NCI-H1436 (cell line): Measurements from ENCODE around the gene PTPRZ1.
A peak's percentile ranks its signal among the peaks of the same experiment; 100 is the strongest.

Experiments
- DNase-seq: peaks from one replicate; lab custom pipeline; 2025; lab: John Stamatoyannopoulos, UW

Gene PTPRZ1

GRCh38 chr7:121954803-121955202 lies 81.8 kb downstream of the PTPRZ1 start:
- DNase-seq, result no peak

GRCh38 chr7:121957626-121958025 lies 84.7 kb downstream of the PTPRZ1 start:
- no peak for DNase-seq

DNA sequence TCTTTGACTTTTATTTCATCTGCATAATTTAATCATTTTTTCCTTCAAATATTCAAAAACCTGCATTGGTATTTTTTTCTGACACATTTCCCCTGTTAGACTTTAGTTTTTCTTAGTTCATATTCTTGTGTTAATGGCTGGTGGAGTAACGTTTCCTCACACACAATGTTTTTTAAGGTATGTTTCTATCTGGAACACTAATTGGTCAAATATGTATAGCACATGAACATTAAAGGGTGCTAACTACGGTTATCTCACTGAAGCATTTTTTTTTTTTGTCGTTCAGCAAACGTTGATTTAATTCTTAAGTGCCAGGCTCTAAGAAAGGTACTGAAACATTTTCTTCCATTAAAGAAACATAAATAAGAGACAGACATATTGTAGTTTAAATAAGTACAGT lies 87.7 kb downstream of the PTPRZ1 start:
- DNase-seq, result no peak

DNA sequence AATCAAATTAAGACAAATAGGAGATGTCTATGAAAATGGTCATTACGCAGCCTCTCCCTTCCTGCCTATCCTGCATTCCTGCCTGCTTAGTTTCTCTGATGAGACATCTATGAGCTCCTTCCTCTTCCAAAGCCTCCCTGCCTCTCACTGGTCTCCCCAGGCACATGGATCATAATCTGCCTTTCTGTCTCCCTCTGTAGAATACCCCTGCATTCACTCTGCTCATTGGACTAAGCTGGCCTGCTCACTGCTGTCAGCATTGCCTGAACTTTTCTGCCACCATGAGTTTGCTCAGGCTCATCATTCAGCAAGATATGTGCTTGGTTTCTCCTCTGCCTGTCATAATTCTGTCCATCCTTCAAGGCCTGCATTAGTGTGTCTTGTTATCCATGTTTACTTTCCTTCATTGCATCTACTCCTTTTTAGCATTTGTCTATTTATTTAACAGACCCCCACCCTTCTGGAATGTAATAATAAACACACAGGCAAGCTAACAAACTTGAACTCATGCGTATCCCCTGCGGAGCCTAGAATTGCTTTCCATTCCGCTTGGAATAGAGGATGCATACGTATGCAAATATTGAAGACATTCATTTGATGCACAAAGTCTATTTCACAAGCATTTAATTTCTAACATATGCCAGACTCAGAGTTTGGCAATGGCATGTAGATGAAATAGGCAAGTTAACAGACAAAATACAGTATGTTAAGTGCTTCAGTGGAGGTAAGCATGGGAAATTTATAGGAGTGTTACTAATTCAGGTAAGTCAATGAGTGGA lies 88.3 kb downstream of the PTPRZ1 start:
- no peak for DNase-seq

DNA sequence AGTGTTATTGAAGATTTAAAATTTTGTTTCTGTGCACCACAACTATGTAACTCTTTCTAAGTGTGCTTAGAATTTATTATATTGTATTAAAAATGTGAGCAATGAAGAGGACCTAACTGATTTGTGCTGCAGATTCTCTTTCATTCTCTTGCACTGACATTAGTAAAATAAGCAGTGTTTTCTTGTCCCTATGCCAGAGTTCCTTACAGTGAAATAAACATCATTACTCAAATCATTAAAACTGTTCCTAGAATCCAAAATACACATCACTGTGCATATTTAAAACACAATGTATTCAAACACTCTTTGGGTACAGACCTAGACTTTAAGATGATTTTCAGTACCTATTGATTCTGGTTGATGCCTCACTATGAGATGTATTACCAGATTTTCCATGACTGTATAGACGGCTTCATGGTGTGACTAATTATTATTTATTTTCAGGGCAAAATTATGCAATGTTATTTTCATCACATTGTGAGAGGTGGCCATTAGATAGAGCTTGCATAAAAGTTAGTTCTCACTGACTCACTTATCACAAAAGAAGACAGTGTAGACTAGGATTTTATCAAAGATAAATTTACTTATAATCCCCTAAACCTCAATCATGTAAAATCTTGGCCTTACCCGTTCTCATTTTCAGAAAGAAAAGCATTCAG lies 93.4 kb downstream of the PTPRZ1 start:
- no peak for DNase-seq

- no peak for DNase-seq
Observed at GRCh38 chr7:121966935-121967332, 94.0 kb downstream of the PTPRZ1 start.

GRCh38 chr7:121985476-121986030 lies 112.6 kb downstream of the PTPRZ1 start:
- DNase-seq, result peak; percentile 37

- no peak for DNase-seq
Observed at GRCh38 chr7:121992068-121992467, 119.1 kb downstream of the PTPRZ1 start.

DNA sequence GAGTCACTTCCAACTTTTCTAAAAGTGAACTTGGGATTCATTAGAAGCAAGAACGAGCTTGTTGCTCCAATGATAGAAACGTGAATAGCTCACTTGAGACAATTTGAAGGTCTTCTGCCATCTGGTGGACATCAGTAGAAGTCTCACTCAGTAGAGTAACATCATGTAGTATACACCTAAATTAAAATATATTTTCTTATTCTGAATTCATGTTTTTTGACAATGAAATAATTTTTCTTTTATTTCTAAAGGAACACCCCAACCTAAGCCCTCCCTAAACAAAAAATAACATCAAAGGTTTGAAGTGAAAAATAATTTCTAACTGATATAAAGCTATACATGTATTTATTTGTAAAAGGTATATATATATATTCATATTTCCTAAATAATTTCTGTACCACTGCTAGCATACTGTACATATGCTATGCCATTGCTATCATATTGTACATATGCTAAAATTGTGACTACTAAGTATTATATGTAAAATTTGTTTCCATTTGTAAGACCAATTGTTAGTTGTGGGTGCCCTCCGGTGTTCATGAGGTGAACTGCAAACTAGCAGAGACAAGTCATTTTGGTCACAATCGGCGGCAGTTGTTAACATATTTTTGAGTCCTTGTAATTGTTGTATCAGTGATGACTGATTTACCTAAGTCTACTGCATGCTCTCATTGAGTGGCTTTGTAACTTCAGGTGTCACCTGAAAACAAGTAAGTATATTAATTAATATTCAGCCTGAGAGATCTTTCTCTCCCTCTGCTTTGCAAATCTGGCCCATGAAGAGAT lies 121.9 kb downstream of the PTPRZ1 start:
- DNase-seq, result peak; percentile 72

DNA sequence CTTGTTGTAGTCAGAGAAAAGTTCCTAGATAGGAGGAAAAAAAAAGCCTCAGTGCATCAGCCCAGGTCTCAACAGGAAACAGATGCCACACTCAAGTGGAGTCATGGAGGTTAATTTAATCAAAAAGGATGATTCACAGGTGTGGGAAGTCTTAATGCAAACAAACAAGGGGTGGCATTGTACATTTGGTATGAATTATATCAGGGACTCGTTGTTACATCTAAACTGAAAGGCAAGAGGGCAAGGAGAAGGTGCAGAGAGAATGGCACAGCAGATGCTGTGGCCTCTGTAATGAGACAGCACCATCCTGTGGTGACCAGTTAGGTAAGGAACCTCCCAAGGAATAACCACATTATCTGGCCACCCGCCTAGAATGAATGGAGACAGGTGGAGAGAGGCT lies 133.7 kb downstream of the PTPRZ1 start:
- peak; percentile 10 for DNase-seq

- DNase-seq, result no peak
Observed at GRCh38 chr7:122010116-122010515, 137.2 kb downstream of the PTPRZ1 start.

DNA sequence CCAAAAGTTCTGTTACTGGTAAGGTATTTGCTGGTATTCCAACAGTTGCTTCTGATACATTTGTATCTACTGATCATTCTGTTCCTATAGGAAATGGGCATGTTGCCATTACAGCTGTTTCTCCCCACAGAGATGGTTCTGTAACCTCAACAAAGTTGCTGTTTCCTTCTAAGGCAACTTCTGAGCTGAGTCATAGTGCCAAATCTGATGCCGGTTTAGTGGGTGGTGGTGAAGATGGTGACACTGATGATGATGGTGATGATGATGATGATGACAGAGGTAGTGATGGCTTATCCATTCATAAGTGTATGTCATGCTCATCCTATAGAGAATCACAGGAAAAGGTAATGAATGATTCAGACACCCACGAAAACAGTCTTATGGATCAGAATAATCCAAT lies 140.1 kb downstream of the PTPRZ1 start:
- no peak for DNase-seq

GRCh38 chr7:122013630-122014029 lies 140.7 kb downstream of the PTPRZ1 start:
- DNase-seq, result no peak

GRCh38 chr7:122014697-122015096 lies 141.7 kb downstream of the PTPRZ1 start:
- DNase-seq, result no peak

DNA sequence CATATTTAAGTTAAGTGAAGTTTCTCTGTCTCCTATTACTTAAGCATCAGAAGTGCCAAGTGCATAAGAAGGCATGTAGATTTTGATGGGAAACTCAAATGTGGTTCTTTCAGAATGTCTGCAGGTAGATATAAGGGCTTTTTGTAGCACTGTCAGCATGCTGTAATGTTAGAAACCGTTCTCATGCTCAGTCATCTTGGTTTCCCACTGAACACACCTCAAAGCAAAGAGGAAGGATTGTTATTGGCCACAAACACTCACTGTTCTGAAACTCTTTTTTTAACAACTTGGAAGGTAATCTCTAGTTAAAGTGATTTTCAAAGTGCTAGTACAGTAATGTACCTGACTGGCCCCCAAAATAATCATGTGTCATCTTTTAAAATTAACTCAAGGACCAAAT lies 145.1 kb downstream of the PTPRZ1 start:
- no peak for DNase-seq

DNA sequence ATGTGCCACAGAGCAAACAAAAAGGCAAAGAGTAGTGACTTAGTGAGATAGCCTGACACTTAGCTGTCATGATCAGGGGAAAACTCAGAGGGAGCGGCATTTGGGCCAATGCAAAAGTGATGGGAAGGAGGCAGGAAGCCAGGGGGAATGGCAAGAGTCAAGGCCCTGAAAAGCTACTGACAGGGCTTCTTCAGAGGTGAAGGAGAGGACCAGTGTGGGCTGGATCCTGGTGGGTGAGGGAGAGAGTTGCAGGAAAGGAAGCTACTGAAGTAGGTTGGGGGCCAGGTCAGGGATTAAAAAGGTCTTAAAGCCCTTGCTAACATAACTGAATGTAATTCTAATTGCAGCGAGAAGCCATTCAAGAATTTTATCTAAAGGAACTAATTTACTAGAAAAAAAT lies 154.1 kb downstream of the PTPRZ1 start:
- no peak for DNase-seq

DNA sequence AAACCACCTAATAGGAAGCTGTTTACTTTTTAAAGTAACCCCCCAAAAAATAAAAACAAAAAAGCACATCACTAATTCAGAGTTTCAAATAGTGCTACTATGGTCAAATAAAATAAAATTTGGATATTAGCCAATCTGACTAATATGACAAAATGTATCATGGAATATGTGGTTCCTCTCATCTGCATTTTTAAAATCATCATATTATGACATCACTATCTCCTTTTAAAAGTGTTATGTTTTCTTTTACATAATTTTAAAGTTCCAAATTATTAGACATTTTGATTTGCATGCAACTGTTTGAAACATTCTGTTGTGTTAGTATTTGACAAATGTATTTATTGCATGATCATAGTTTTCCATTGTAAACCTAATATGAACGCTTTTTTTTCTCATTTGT lies 160.7 kb downstream of the PTPRZ1 start:
- DNase-seq, result no peak

GRCh38 chr7:122035876-122036275 lies 162.9 kb downstream of the PTPRZ1 start:
- no peak for DNase-seq

DNA sequence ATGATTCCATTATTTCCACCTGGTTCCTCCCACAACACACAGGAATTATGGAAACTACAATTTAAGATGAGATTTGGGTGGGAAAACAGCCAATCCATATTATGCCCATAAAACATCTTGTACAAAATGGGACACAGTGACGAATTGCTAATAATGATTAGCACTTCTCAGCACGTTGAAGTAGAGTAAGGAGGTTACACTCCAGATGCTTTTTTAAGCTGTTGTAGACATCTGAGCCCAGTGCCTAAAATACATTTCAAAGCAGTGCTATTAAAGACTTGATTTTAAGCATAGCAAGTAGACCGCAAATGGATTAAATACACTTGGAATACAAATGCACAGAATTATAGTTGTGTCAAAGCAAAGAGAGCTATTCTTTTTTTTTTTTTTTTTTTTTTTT lies 165.2 kb downstream of the PTPRZ1 start:
- no peak for DNase-seq

DNA sequence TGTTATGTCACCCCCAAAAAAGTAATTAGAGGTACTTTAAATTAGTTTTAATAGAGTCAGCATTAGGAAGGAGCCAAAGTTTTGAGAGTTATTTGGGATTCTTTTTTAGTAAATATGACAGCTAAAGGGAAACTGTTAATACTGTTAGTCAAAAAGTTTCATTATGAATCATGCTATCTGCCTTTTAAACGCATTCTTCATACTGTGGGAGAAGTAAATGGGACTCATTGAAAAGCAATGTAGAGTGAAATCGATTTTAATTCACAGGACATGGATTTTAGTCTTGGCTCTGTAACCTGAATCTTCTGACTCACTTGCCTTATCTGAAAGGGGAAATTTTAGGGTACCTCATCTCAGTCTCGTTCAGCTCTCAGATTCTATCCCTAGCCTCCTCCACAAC lies 165.9 kb downstream of the PTPRZ1 start:
- DNase-seq, result no peak

GRCh38 chr7:122040147-122040546 lies 167.2 kb downstream of the PTPRZ1 start:
- no peak for DNase-seq

GRCh38 chr7:122046402-122046801 lies 173.4 kb downstream of the PTPRZ1 start:
- DNase-seq, result no peak

- no peak for DNase-seq
Observed at GRCh38 chr7:122054393-122054792, 181.4 kb downstream of the PTPRZ1 start.
